Hepatocyte (in vitro differentiated cells): ENCODE results near the gene HAUS7.

Experiments
- EZH2 ChIP-seq: fragments of 200-600 bp; sonication (generic); IDR thresholded peaks from 2 replicates; pipeline ENCODE4 v1.6.1; 2016; ENCODE audit warnings: antibody characterized with exemption, mild to moderate bottlenecking, borderline replicate concordance
- EZH2phosphoT487 ChIP-seq: fragments of 200-600 bp; sonication (generic); IDR thresholded peaks from one replicate; pipeline ENCODE4 v1.6.1; 2018; ENCODE audit warnings: antibody characterized with exemption, mild to moderate bottlenecking, low read depth, moderate library complexity; ENCODE audit not compliant: unreplicated experiment, severe bottlenecking
- TF ChIP-seq, protein P1 (sequence below): fragments of 200-600 bp; sonication (generic); IDR thresholded peaks from 2 replicates; pipeline ENCODE4 v1.5.1; 2016; ENCODE audit warnings: antibody characterized with exemption, mild to moderate bottlenecking; ENCODE audit not compliant: poor library complexity

DNA sequence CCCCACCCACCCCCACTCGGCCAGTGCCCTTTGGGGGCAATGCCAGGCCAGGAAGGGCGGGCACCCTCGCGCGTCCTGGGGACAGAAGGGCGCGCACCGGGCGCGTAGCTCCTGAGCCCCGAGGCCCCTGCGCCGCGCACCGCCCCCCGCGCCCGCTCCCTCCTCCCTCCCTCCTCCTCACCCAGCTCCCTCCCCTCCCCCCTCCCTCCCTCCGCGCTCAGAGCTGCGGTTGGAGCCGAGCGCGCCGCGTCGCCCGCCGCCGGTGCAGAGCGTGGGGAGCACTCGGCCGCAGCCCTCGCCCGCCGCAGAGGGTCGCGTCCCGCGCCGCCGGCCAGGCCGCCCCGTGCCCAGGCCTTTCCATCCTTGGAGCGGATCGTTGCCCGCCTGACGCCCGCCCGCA, 47.0 kb upstream of the HAUS7 start, which contains the start of gene ATP2B3:
- TF ChIP-seq, protein P1, sequence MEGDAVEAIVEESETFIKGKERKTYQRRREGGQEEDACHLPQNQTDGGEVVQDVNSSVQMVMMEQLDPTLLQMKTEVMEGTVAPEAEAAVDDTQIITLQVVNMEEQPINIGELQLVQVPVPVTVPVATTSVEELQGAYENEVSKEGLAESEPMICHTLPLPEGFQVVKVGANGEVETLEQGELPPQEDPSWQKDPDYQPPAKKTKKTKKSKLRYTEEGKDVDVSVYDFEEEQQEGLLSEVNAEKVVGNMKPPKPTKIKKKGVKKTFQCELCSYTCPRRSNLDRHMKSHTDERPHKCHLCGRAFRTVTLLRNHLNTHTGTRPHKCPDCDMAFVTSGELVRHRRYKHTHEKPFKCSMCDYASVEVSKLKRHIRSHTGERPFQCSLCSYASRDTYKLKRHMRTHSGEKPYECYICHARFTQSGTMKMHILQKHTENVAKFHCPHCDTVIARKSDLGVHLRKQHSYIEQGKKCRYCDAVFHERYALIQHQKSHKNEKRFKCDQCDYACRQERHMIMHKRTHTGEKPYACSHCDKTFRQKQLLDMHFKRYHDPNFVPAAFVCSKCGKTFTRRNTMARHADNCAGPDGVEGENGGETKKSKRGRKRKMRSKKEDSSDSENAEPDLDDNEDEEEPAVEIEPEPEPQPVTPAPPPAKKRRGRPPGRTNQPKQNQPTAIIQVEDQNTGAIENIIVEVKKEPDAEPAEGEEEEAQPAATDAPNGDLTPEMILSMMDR: no peak
- TF ChIP-seq EZH2 (no peak), EZH2phosphoT487 (no peak)
